Measurements from ENCODE around the gene LRRC4C. TPM values are rescaled to one million over a fixed set of nuclear protein-coding genes. Genes with fewer than 3 reads are reported as not detected.
A peak's percentile ranks its signal among the peaks of the same experiment; 100 is the strongest.

LRRC4C gene
- total RNA-seq (1 to 10 TPM in 1 of 9 donors, under 1 TPM in 7, not detected in 1; 0.31 to 1.2 (median 0.60) TPM), polyA plus RNA-seq (under 1 TPM; 0.08 to 0.11 TPM)
- long read RNA-seq, donor 1, full-length matches to known transcripts: 1 of 1 reads
- long read RNA-seq, donor 1, partial matches to known transcripts: 0 of 1 reads
- long read RNA-seq, donor 1, other reads (novel, unspliced or antisense): 0 of 1 reads
- long read RNA-seq, donor 2, partial matches to known transcripts: 0 of 1 reads
- long read RNA-seq, donor 2, other reads (novel, unspliced or antisense): 1 of 1 reads
- long read RNA-seq, donor 3: 0 reads

GRCh38 chr11:41459465-41460401 is at the start of gene LRRC4C:
Gene LRRC4C, minus strand, starts transcription at chr11:41459652.
- Histone ChIP-seq H3K27ac (no peak within 1 kb of the TSS), H3K27me3 (peaks cover 0 to 41% (median 9%) of the 10 kb centered on the region in 9 donors), H3K4me3 (no peak within 1 kb of the TSS), H3K4me1 (no peaks in the 10 kb centered on the region), H3K36me3 (no peaks in the 10 kb centered on the region), H3K9me3 (peaks cover 0 to 18% (median 0%) of the 10 kb centered on the region in 12 donors)
- WGBS, 4 donors: 4 to 6% (median 5%) methylated on average over 20 to 22 of the region's 22 CpGs
- DNase-seq (no peak), ATAC-seq (no peak)
- intact Hi-C loops (cut with DNase I): loop anchor here in 8 of 10 donors (2.0 to 10.0 kb wide), 7 partner anchors 55 to 1825 kb away; no protein-coding TSS in a partner anchor
- TF ChIP-seq POLR2A (IDR thresholded peaks at IDR 0.05) (no peak), CTCF (IDR thresholded peaks at IDR 0.05) (no peak)

- intact Hi-C loops (cut with DNase I): no loop called here
- ATAC-seq (no peak), DNase-seq (no peak)
- Histone ChIP-seq H3K4me1 (no peaks in the 10 kb centered on the region), H3K27ac (no peak overlapping the region), H3K9me3 (no peaks in the 10 kb centered on the region), H3K27me3 (no peaks in the 10 kb centered on the region), H3K36me3 (no peaks in the 10 kb centered on the region), H3K4me3 (no peak overlapping the region)
- TF ChIP-seq CTCF (IDR thresholded peaks at IDR 0.05) (no peak), POLR2A (IDR thresholded peaks at IDR 0.05) (no peak)
- WGBS, 4 donors: 64 to 81% (median 75%) methylated on average over 1 of the region's 1 CpG
These were observed 48.7 kb upstream of the LRRC4C start for GRCh38 chr11:41508121-41508520.

GRCh38 chr11:41499429-41499828 is 40.0 kb upstream of the LRRC4C start:
- 13 to 22% (median 14%) methylated on average over 3 of the region's 3 CpGs for WGBS, 4 donors
- Histone ChIP-seq H3K36me3 (no peaks in the 10 kb centered on the region), H3K9me3 (no peaks in the 10 kb centered on the region), H3K27me3 (peaks cover 0 to 3% (median 0%) of the 10 kb centered on the region in 9 donors), H3K27ac (no peak overlapping the region), H3K4me3 (no peak overlapping the region), H3K4me1 (no peaks in the 10 kb centered on the region)
- DNase-seq (no peak), ATAC-seq (no peak)
- intact Hi-C loops (cut with DNase I): no loop called here
- no peak for TF ChIP-seq POLR2A (IDR thresholded peaks at IDR 0.05)
- TF ChIP-seq CTCF (IDR thresholded peaks at IDR 0.05): no peak

- WGBS, 4 donors: 1 to 9% (median 2%) methylated on average over 1 of the region's 1 CpG
- H3K4me1 ChIP-seq: no peaks in the 10 kb centered on the region
- no peak overlapping the region for H3K27ac ChIP-seq
- peaks cover 0 to 3% (median 0%) of the 10 kb centered on the region in 9 donors for H3K27me3 ChIP-seq
- no peak overlapping the region for H3K4me3 ChIP-seq
- no peaks in the 10 kb centered on the region for H3K36me3 ChIP-seq
- no peak for TF ChIP-seq POLR2A (IDR thresholded peaks at IDR 0.05)
- TF ChIP-seq CTCF (IDR thresholded peaks at IDR 0.05): peak in 2 of 12 donors; percentile 4 to 8
- DNase-seq (no peak), ATAC-seq (no peak)
- H3K9me3 ChIP-seq: no peaks in the 10 kb centered on the region
- intact Hi-C loops (cut with DNase I): no loop called here
These were observed 39.3 kb upstream of the LRRC4C start for GRCh38 chr11:41498726-41499125.

Data from heart left ventricle (tissue), 16 donors.